DOHH2 (cell line): ENCODE results near the gene SFTPA2.
"Not testable (repeated sequence)": the region's sequence is repeated elsewhere in the genome, so short reads cannot be mapped to it uniquely, and the experiment has no call there.

Source experiments
- H3F3A ChIP-seq: fragments of 200-600 bp; sonication (generic), shearing (Covaris generic); 2 replicates; pipeline ENCODE4 v1.6.0; 2016; ENCODE audit warnings: antibody characterized with exemption, mild to moderate bottlenecking; ENCODE audit not compliant: control insufficient read depth, insufficient read depth
- H3K27ac ChIP-seq: fragments of 200-600 bp; sonication (generic); 2 replicates; pipeline ENCODE4 v1.5.1; 2014; ENCODE audit warnings: low read depth, mild to moderate bottlenecking, low read length, moderate library complexity
- H3K27me3 ChIP-seq: fragments of 200-600 bp; sonication (generic); 2 replicates; pipeline ENCODE4 v1.6.1; 2014; ENCODE audit warnings: mild to moderate bottlenecking, low read length, mixed read lengths; ENCODE audit not compliant: control insufficient read depth
- H3K36me3 ChIP-seq: fragments of 200-600 bp; sonication (generic); 2 replicates; pipeline ENCODE4 v1.6.1; 2014; ENCODE audit warnings: mild to moderate bottlenecking, low read length, moderate library complexity, mixed read lengths; ENCODE audit not compliant: control insufficient read depth
- H3K4me1 ChIP-seq: fragments of 200-600 bp; sonication (generic); 2 replicates; pipeline ENCODE4 v1.6.1; 2014; ENCODE audit warnings: mild to moderate bottlenecking, low read length, mixed read lengths; ENCODE audit not compliant: control insufficient read depth
- H3K4me2 ChIP-seq: fragments of 200-600 bp; sonication (generic); 2 replicates; pipeline ENCODE4 v1.6.0; 2014; ENCODE audit warnings: mild to moderate bottlenecking, low read length, moderate library complexity
- H3K4me3 ChIP-seq: fragments of 200-600 bp; sonication (generic); 2 replicates; pipeline ENCODE4 v1.5.1; 2014; ENCODE audit warnings: mild to moderate bottlenecking, low read length, mixed read lengths
- H3K79me2 ChIP-seq: fragments of 200-600 bp; sonication (generic); 2 replicates; pipeline ENCODE4 v1.6.1; 2014; ENCODE audit warnings: mild to moderate bottlenecking, low read length, mixed read lengths; ENCODE audit not compliant: control insufficient read depth
- H3K9me2 ChIP-seq: fragments of 200-600 bp; sonication (generic); replicated peaks from 2 replicates; pipeline ENCODE4 v1.6.1; 2014; ENCODE audit warnings: mild to moderate bottlenecking, low read length, mixed read lengths; ENCODE audit not compliant: control insufficient read depth
- H3K9me3 ChIP-seq: fragments of 200-600 bp; sonication (generic); 2 replicates; pipeline ENCODE4 v1.6.1; 2014; ENCODE audit warnings: antibody characterized with exemption, low read length, mixed read lengths; ENCODE audit not compliant: control insufficient read depth, insufficient read depth
- H4K20me1 ChIP-seq: fragments of 200-600 bp; sonication (generic); 2 replicates; pipeline ENCODE4 v1.6.0; 2014; ENCODE audit warnings: low read depth, mild to moderate bottlenecking, antibody characterized with exemption, low read length, moderate library complexity; ENCODE audit not compliant: control insufficient read depth, insufficient read depth
- CTCF ChIP-seq: fragments of 200-600 bp; sonication (generic); IDR thresholded peaks from one replicate; pipeline ENCODE4 v1.5.1; 2014; ENCODE audit warnings: antibody characterized with exemption, mild to moderate bottlenecking, low read depth, low read length; ENCODE audit not compliant: poor library complexity, severe bottlenecking
- EZH2phosphoT487 ChIP-seq: fragments of 200-600 bp; sonication (generic); IDR thresholded peaks from 2 replicates; pipeline ENCODE4 v1.6.1; 2017; ENCODE audit warnings: borderline replicate concordance, mild to moderate bottlenecking, antibody characterized with exemption, low read length, moderate library complexity, mixed read lengths

Gene SFTPA2

GRCh38 chr10:79595510-79595909 is 35.3 kb upstream of the SFTPA2 start:
- H3K36me3 ChIP-seq = no peaks in the 10 kb centered on the region
- H3K4me1 ChIP-seq = peaks cover under 1% of the 10 kb centered on the region
- H3K4me3 ChIP-seq = no peak overlapping the region
- no peaks in the 10 kb centered on the region for H3K9me2 ChIP-seq
- TF ChIP-seq CTCF (no peak), EZH2phosphoT487 (no peak)
- H3K9me3 ChIP-seq = peaks cover 6% of the 10 kb centered on the region; the same call in 1 of the 2 replicates
- no peak overlapping the region for H3K27ac ChIP-seq
- no peaks in the 10 kb centered on the region for H3F3A ChIP-seq
- no peaks in the 10 kb centered on the region for H3K79me2 ChIP-seq
- no peak overlapping the region for H3K4me2 ChIP-seq
- H3K27me3 ChIP-seq = no peaks in the 10 kb centered on the region
- H4K20me1 ChIP-seq = no peaks in the 10 kb centered on the region

- H4K20me1 ChIP-seq, H3K36me3 ChIP-seq, H3K27ac ChIP-seq, H3K79me2 ChIP-seq, H3F3A ChIP-seq, H3K9me3 ChIP-seq, H3K9me2 ChIP-seq, H3K27me3 ChIP-seq, H3K4me1 ChIP-seq, H3K4me2 ChIP-seq, H3K4me3 ChIP-seq: not testable (repeated sequence)
These were observed 34.4 kb upstream of the SFTPA2 start for GRCh38 chr10:79594565-79594964.

GRCh38 chr10:79593377-79593776 is 33.2 kb upstream of the SFTPA2 start:
- H3K27me3 ChIP-seq = no peaks in the 10 kb centered on the region
- H3K79me2 ChIP-seq = no peaks in the 10 kb centered on the region
- TF ChIP-seq CTCF (no peak), EZH2phosphoT487 (no peak)
- H3K4me1 ChIP-seq = no peaks in the 10 kb centered on the region
- no peak overlapping the region for H3K4me3 ChIP-seq
- H3K36me3 ChIP-seq = no peaks in the 10 kb centered on the region
- peaks cover 6% of the 10 kb centered on the region; the same call in 1 of the 2 replicates for H3K9me3 ChIP-seq
- H3K4me2 ChIP-seq = no peak overlapping the region
- H3K9me2 ChIP-seq = no peaks in the 10 kb centered on the region
- H3K27ac ChIP-seq = no peak overlapping the region
- H3F3A ChIP-seq = no peaks in the 10 kb centered on the region
- H4K20me1 ChIP-seq = no peaks in the 10 kb centered on the region

DNA sequence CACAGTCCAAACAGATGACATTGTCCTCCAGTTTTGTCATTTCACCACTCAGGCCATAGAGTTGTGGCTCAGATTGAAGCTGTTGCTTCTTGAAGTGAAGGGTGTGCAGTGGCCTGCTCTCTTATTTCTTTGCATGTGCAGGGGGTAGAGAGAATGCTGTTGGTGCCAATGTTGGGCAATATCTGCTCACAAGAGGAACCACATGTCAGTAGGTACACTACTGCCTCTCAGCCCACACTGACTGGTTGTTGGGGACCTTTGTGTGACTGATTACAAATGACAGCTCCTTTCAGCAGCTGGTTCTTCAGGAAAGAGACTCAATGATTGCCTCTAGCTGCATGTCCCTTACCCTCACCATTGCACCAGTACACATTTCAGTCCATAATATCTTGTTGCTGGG is 28.6 kb upstream of the SFTPA2 start:
- Histone ChIP-seq H3K27ac (no peak overlapping the region), H3K4me1 (no peaks in the 10 kb centered on the region), H4K20me1 (no peaks in the 10 kb centered on the region), H3K9me3 (no peaks in the 10 kb centered on the region), H3K36me3 (no peaks in the 10 kb centered on the region), H3K4me2 (no peak overlapping the region), H3K4me3 (no peak overlapping the region), H3F3A (no peaks in the 10 kb centered on the region), H3K79me2 (no peaks in the 10 kb centered on the region), H3K9me2 (no peaks in the 10 kb centered on the region), H3K27me3 (no peaks in the 10 kb centered on the region)
- TF ChIP-seq CTCF (no peak), EZH2phosphoT487 (no peak)
